HepG2 (cell line): ENCODE data around the gene MIGA2. TPM values are rescaled to one million over a fixed set of nuclear protein-coding genes. Genes with fewer than 3 reads are reported as not detected.

ENCODE experiments used
- ATAC-seq: fragments of 200-7000 bp; cut with Tn5 transposase; 3 replicates; pipeline ENCODE4 v1.9.1; 2020; ENCODE audit warnings: mild to moderate bottlenecking, moderate library complexity
- BruUV-seq: library from RNA; stranded (reverse); fragments of 400-500 nt; replicated peaks from 2 replicates; lab custom pipeline; 2021; lab: Mats Ljungman, UMichigan
- CTCF ChIA-PET: fragments of 300-600 bp; formaldehyde crosslinking; extraction: SDS; loops from one replicate; lab custom pipeline; 2021; ENCODE audit warnings: low total read pairs, inconsistent platforms, low intra/inter-chr PET ratio; lab: Yijun Ruan, JAX
- POLR2A ChIA-PET: fragments of 350-600 bp; sonication (Branson Sonifier 250); formaldehyde crosslinking; loops from one replicate; lab custom pipeline; 2020; ENCODE audit warnings: antibody characterized with exemption, inconsistent platforms; lab: Yijun Ruan, JAX
- DNase-seq: peaks from one replicate; pipeline ENCODE4 v3.0.0-alpha.2; 2015; ENCODE audit warnings: low spot score
- FAIRE-seq: peaks from 3 replicates; lab custom pipeline; 2011; peaks lifted over from hg19 to GRCh38; lab: Jason Lieb, UNC
- H2AFZ ChIP-seq: one replicate; pipeline ENCODE4 v1.6.1; 2011; ENCODE audit warnings: low read length, inconsistent platforms
- H3K27ac ChIP-seq: fragments of 300-600 bp; 3 replicates; pipeline ENCODE4 v1.8.0; 2011; ENCODE audit warnings: mixed run types, mild to moderate bottlenecking, mixed read lengths, low read length, inconsistent platforms; ENCODE audit not compliant: insufficient read depth; ENCODE audit errors: extremely low read length
- H3K27me3 ChIP-seq, 2 experiments: fragments of 200-600 bp in 1 of 2; 2 replicates in 1 of 2; 3 replicates in 1 of 2; pipeline versions ENCODE4 v1.6.0 to v1.8.0; 2011; ENCODE audit warnings: low read length in 2 of 2, mild to moderate bottlenecking in 2 of 2, moderate library complexity in 2 of 2, inconsistent platforms in 1 of 2; ENCODE audit not compliant: insufficient read depth in 2 of 2, control insufficient read depth in 1 of 2
- H3K36me3 ChIP-seq, 2 experiments: fragments of 200-600 bp in 1 of 2; replicated peaks in 1 of 2; 2 replicates in 1 of 2; 3 replicates in 1 of 2; pipeline versions ENCODE4 v1.5.1 to v1.8.0; 2011; ENCODE audit warnings: low read length in 2 of 2, inconsistent platforms in 1 of 2; ENCODE audit not compliant: insufficient read depth in 2 of 2, control insufficient read depth in 1 of 2
- H3K4me1 ChIP-seq: 2 replicates; pipeline ENCODE4 v1.5.1; 2012; ENCODE audit warnings: low read length, inconsistent platforms; ENCODE audit not compliant: insufficient read depth
- H3K4me2 ChIP-seq: 2 replicates; pipeline ENCODE4 v1.6.0; 2011; ENCODE audit warnings: low read depth, low read length, inconsistent platforms
- H3K4me3 ChIP-seq, 3 experiments: fragments of 200-600 bp in 1 of 3; sonication (generic), shearing (Covaris generic) in 1 of 3; replicated peaks in 1 of 3; 2 replicates each; pipeline ENCODE4 v1.5.1; 2011 to 2016; ENCODE audit warnings: low read length in 3 of 3, inconsistent platforms in 2 of 3, low read depth in 2 of 3, mild to moderate bottlenecking in 2 of 3, control low read depth in 1 of 3, mixed read lengths in 1 of 3; ENCODE audit not compliant: insufficient read depth in 1 of 3
- H3K79me2 ChIP-seq: one replicate; pipeline ENCODE4 v1.6.1; 2011; ENCODE audit warnings: low read length, inconsistent platforms; ENCODE audit not compliant: insufficient read depth
- H3K9ac ChIP-seq: 2 replicates; pipeline ENCODE4 v1.6.0; 2011; ENCODE audit warnings: mild to moderate bottlenecking, low read depth, low read length, inconsistent platforms; ENCODE audit not compliant: insufficient read depth
- H3K9me3 ChIP-seq: 2 replicates; pipeline ENCODE4 v1.5.1; 2012; ENCODE audit warnings: mild to moderate bottlenecking, low read length
- H4K20me1 ChIP-seq: 2 replicates; pipeline ENCODE4 v1.6.0; 2011; ENCODE audit warnings: inconsistent platforms, mild to moderate bottlenecking, low read length, moderate library complexity; ENCODE audit not compliant: insufficient read depth
- EEA1 ChIP-seq: sonication (generic); formaldehyde crosslinking; IDR thresholded peaks from 2 replicates; pipeline ENCODE4 v1.5.1; 2020; ENCODE audit warnings: mild to moderate bottlenecking, missing genetic modification reagents, borderline replicate concordance
- KLF11 ChIP-seq: IDR thresholded peaks from 2 replicates; pipeline ENCODE4 v1.6.1; 2016; ENCODE audit warnings: missing compliant biosample characterization
- MIER2 ChIP-seq: IDR thresholded peaks from 2 replicates; pipeline ENCODE4 v1.6.1; 2016; ENCODE audit warnings: missing biosample characterization, missing genetic modification reagents
- PHF8 ChIP-seq: sonication (generic); formaldehyde crosslinking; IDR thresholded peaks from 2 replicates; pipeline ENCODE4 v1.5.0; 2020; ENCODE audit warnings: missing genetic modification reagents
- PLRG1 ChIP-seq: fragments of 450-650 bp; conservative IDR thresholded peaks from 2 replicates; pipeline ENCODE4 v1.6.1; 2016
- ZNF343 ChIP-seq: sonication (generic); formaldehyde crosslinking; IDR thresholded peaks from 2 replicates; pipeline ENCODE4 v1.4.0; 2020; ENCODE audit warnings: mild to moderate bottlenecking, missing genetic modification reagents
- ZNF75D ChIP-seq: sonication (generic); formaldehyde crosslinking; IDR thresholded peaks from 2 replicates; pipeline ENCODE4 v1.8.1; 2023; ENCODE audit warnings: missing genetic modification reagents, mild to moderate bottlenecking, borderline replicate concordance
- ZNF850 ChIP-seq: sonication (generic); formaldehyde crosslinking; conservative IDR thresholded peaks from 2 replicates; pipeline ENCODE4 v1.9.0; 2021; ENCODE audit warnings: mild to moderate bottlenecking, missing genetic modification reagents
- WGBS: methylation state at CpG from one replicate; pipeline ENCODE4 v1.1.6; 2017; ENCODE audit warnings: low lambda C conversion rate; 5-methylcytosine and 5-hydroxymethylcytosine counted together
- in situ Hi-C: cut with HindIII; loops from 2 replicates; pipeline ENCODE4 v1.10.0; 2017; ENCODE audit warnings: low pct_unique_long_range_greater_than_20kb; ENCODE audit not compliant: extremely low pct_ligation_motif_present
- intact Hi-C: fragments of 100-400 bp; cut with micrococcal nuclease; formaldehyde crosslinking; loops from one replicate; pipeline ENCODE4 v1.10.0; 2022; ENCODE audit not compliant: unreplicated experiment
- polyA plus RNA-seq, 8 experiments: library from polyadenylated mRNA; depleted of rRNA in 3 of 8; stranded (reverse) in 7 of 8; unstranded in 1 of 8; fragments of >200 nt; fragmentation: Illumina TruSeq in 4 of 8; extraction: Trizol in 4 of 8; gene quantifications; 2 replicates each; pipeline versions ENCODE4 v1.2.1 to v1.2.3, GENCODE V29; 2011 to 2016; ENCODE audit warnings: low read depth in 4 of 8, missing spikeins in 1 of 8, mixed read lengths in 1 of 8; ENCODE audit not compliant: insufficient read depth in 1 of 8
- total RNA-seq, 5 experiments: library from RNA; depleted of rRNA; stranded (reverse); fragments of >200 nt; fragmentation: Illumina TruSeq; extraction: Trizol; gene quantifications; 2 replicates each; pipeline ENCODE4 v1.2.3, GENCODE V29; 2016; ENCODE audit warnings: low read depth in 1 of 5
- TF ChIP-seq, protein P1 (sequence below): sonication (generic); formaldehyde crosslinking; IDR thresholded peaks from 2 replicates; pipeline ENCODE4 v1.4.0; 2020; ENCODE audit warnings: mild to moderate bottlenecking, missing genetic modification reagents
- TF ChIP-seq, protein P2 (sequence below): sonication (generic); formaldehyde crosslinking; IDR thresholded peaks from 2 replicates; pipeline ENCODE4 v1.4.0; 2020; ENCODE audit warnings: low read depth, mild to moderate bottlenecking, missing genetic modification reagents

The MIGA2 gene
- total and polyA plus RNA-seq, 2 of the 13 experiments (the other 11 are each of a cell fraction or from before 2014, with no cell fraction given), result 10.8 to 17.1 TPM

DNA sequence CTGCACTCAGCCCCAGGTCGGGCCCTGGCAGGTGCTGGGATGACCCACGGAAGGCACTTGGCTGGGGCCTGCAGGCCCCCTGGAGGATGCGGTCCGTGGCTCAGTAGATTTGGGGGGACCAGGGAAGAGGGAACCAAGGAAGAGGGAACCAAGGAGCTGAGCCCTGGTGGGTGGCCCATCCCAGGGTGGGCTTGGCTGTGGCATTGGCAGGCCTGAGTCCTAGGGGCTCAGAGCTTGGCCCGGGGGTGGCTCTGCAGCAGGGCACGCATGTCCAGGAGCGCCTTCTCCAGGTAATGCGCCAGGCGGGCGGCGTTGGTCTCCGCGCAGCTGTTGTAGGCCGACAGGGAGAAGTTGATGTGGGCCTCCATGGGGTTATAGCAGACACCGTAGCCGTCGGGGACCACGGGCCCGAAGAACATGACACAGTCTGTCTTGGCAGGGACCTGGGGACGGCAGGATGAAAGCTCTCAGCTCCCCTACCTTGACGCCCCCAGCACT is 58.8 kb downstream of the MIGA2 start:
- H3K27me3 ChIP-seq, result no peaks in the 10 kb centered on the region
- ChIA-PET POLR2A (interaction anchor here (1.2 to 2.3 kb wide), 3 partner anchors 8 to 14 kb away, joined by 4 to 11 read pairs (median 4); partner anchors contain the start of gene DOLPP1), CTCF (no interaction called here)
- intact Hi-C loops, result no loop called here
- no peak overlapping the region for H3K4me3 ChIP-seq
- H2AFZ ChIP-seq, result no peak overlapping the region
- ATAC-seq, result no peak
- H3K9me3 ChIP-seq, result no peaks in the 10 kb centered on the region
- 96% methylated on average over 16 of the region's 21 CpGs for WGBS
- no peak overlapping the region for H3K9ac ChIP-seq
- in situ Hi-C loops, result no loop called here
- TF ChIP-seq ZNF850 (CRISPR knock-in tag), result no peak
- no peak for DNase-seq
- peaks cover 3 to 4% of the 10 kb centered on the region in 2 experiments; a peak in 4 of 5 replicates for H3K36me3 ChIP-seq
- no peak overlapping the region for H3K4me2 ChIP-seq
- TSS peak; percentile 20 for BruUV-seq
- H4K20me1 ChIP-seq, result no peaks in the 10 kb centered on the region
- peaks cover 9% of the 10 kb centered on the region for H3K4me1 ChIP-seq
- H3K27ac ChIP-seq, result no peak overlapping the region
- FAIRE-seq, result no peak
- no peaks in the 10 kb centered on the region for H3K79me2 ChIP-seq

DNA sequence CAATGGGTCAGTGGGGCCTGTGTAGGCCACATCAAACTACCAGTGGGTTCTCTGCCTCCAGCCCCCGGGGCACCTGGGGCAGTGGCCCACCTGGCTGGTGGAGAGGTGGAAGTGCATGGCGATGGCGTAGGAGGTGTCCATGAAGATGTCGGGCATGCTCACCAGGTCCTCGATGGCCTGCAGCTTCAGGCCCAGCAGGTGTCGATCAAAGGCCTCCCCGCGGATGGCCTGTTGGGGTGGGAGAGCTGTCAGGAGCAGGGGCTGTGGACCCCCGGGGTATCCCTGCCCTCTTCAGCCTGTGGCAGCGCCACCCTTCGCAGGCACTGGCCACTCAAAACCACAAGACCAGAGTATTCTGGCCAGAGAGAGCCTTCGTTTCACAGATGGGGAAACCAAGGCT is 59.5 kb downstream of the MIGA2 start:
- BruUV-seq, result no TSS peak
- no peak overlapping the region for H3K27ac ChIP-seq
- no peak overlapping the region for H2AFZ ChIP-seq
- in situ Hi-C loops, result no loop called here
- H3K9me3 ChIP-seq, result no peaks in the 10 kb centered on the region
- DNase-seq (no peak), ATAC-seq (no peak), FAIRE-seq (no peak)
- H3K79me2 ChIP-seq, result no peaks in the 10 kb centered on the region
- H3K27me3 ChIP-seq, result no peaks in the 10 kb centered on the region
- peaks cover 0 to 3% of the 10 kb centered on the region in 2 experiments; a peak in 3 of 5 replicates for H3K36me3 ChIP-seq
- peaks cover 9% of the 10 kb centered on the region for H3K4me1 ChIP-seq
- ChIA-PET CTCF (no interaction called here), POLR2A (interaction anchor here (2.3 kb wide), 1 partner anchor 15 kb away, joined by 11 read pairs; the partner anchor contains the start of gene DOLPP1)
- no peak overlapping the region for H3K4me2 ChIP-seq
- H4K20me1 ChIP-seq, result no peaks in the 10 kb centered on the region
- H3K9ac ChIP-seq, result no peak overlapping the region
- intact Hi-C loops, result no loop called here
- no peak overlapping the region for H3K4me3 ChIP-seq
- WGBS, result 92% methylated on average over 8 of the region's 12 CpGs
- TF ChIP-seq MIER2 (CRISPR knock-in tag) (no peak), EEA1 (CRISPR knock-in tag) (no peak), ZNF343 (CRISPR knock-in tag) (no peak), KLF11 (CRISPR knock-in tag) (no peak), ZNF75D (no peak), PHF8 (CRISPR knock-in tag) (no peak), PLRG1 (no peak)
- TF ChIP-seq, protein P1, sequence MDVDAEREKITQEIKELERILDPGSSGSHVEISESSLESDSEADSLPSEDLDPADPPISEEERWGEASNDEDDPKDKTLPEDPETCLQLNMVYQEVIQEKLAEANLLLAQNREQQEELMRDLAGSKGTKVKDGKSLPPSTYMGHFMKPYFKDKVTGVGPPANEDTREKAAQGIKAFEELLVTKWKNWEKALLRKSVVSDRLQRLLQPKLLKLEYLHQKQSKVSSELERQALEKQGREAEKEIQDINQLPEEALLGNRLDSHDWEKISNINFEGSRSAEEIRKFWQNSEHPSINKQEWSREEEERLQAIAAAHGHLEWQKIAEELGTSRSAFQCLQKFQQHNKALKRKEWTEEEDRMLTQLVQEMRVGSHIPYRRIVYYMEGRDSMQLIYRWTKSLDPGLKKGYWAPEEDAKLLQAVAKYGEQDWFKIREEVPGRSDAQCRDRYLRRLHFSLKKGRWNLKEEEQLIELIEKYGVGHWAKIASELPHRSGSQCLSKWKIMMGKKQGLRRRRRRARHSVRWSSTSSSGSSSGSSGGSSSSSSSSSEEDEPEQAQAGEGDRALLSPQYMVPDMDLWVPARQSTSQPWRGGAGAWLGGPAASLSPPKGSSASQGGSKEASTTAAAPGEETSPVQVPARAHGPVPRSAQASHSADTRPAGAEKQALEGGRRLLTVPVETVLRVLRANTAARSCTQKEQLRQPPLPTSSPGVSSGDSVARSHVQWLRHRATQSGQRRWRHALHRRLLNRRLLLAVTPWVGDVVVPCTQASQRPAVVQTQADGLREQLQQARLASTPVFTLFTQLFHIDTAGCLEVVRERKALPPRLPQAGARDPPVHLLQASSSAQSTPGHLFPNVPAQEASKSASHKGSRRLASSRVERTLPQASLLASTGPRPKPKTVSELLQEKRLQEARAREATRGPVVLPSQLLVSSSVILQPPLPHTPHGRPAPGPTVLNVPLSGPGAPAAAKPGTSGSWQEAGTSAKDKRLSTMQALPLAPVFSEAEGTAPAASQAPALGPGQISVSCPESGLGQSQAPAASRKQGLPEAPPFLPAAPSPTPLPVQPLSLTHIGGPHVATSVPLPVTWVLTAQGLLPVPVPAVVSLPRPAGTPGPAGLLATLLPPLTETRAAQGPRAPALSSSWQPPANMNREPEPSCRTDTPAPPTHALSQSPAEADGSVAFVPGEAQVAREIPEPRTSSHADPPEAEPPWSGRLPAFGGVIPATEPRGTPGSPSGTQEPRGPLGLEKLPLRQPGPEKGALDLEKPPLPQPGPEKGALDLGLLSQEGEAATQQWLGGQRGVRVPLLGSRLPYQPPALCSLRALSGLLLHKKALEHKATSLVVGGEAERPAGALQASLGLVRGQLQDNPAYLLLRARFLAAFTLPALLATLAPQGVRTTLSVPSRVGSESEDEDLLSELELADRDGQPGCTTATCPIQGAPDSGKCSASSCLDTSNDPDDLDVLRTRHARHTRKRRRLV (CRISPR knock-in tag), result no peak
- TF ChIP-seq, protein P2, sequence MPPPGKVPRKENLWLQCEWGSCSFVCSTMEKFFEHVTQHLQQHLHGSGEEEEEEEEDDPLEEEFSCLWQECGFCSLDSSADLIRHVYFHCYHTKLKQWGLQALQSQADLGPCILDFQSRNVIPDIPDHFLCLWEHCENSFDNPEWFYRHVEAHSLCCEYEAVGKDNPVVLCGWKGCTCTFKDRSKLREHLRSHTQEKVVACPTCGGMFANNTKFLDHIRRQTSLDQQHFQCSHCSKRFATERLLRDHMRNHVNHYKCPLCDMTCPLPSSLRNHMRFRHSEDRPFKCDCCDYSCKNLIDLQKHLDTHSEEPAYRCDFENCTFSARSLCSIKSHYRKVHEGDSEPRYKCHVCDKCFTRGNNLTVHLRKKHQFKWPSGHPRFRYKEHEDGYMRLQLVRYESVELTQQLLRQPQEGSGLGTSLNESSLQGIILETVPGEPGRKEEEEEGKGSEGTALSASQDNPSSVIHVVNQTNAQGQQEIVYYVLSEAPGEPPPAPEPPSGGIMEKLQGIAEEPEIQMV (CRISPR knock-in tag), result no peak
